HepG2 (cell line): ENCODE measurements around the gene PPP1R15B. TPM values are rescaled to one million over a fixed set of nuclear protein-coding genes. Genes with fewer than 3 reads are reported as not detected.

Experiments
- ARHGAP35 ChIP-seq: sonication (generic); formaldehyde crosslinking; IDR thresholded peaks from 2 replicates; pipeline ENCODE4 v1.9.0; 2022; ENCODE audit warnings: mild to moderate bottlenecking, inconsistent platforms, moderate library complexity, missing genetic modification reagents, borderline replicate concordance
- BORCS8-MEF2B ChIP-seq: sonication (generic); formaldehyde crosslinking; IDR thresholded peaks from 2 replicates; pipeline ENCODE4 v1.8.0; 2022; ENCODE audit warnings: mild to moderate bottlenecking, missing genetic modification reagents
- EEA1 ChIP-seq: sonication (generic); formaldehyde crosslinking; IDR thresholded peaks from 2 replicates; pipeline ENCODE4 v1.5.1; 2020; ENCODE audit warnings: mild to moderate bottlenecking, missing genetic modification reagents, borderline replicate concordance
- HNRNPL ChIP-seq: fragments of 200-400 bp; formaldehyde crosslinking; IDR thresholded peaks from 2 replicates; pipeline ENCODE4 v1.6.1; 2017; ENCODE audit warnings: mild to moderate bottlenecking, low read depth, low read length
- HOXA7 ChIP-seq: sonication (generic); formaldehyde crosslinking; IDR thresholded peaks from 2 replicates; pipeline ENCODE4 v1.8.1; 2022; ENCODE audit warnings: mild to moderate bottlenecking, missing genetic modification reagents, moderate library complexity
- HOXA9 ChIP-seq: sonication (generic); formaldehyde crosslinking; IDR thresholded peaks from 2 replicates; pipeline ENCODE4 v1.8.1; 2022; ENCODE audit warnings: missing genetic modification reagents, mild to moderate bottlenecking, moderate library complexity, borderline replicate concordance
- PLRG1 ChIP-seq: fragments of 450-650 bp; conservative IDR thresholded peaks from 2 replicates; pipeline ENCODE4 v1.6.1; 2016
- POLR2AphosphoS2 ChIP-seq: IDR thresholded peaks from 2 replicates; pipeline ENCODE4 v1.6.1; 2011; ENCODE audit warnings: low read depth, low read length, improper control_type of control experiment
- RELA ChIP-seq: sonication (generic); formaldehyde crosslinking; IDR thresholded peaks from 2 replicates; pipeline ENCODE4 v1.4.0; 2020; ENCODE audit warnings: missing genetic modification reagents
- RNF2 ChIP-seq: fragments of 450-650 bp; conservative IDR thresholded peaks from 2 replicates; pipeline ENCODE4 v1.6.1; 2016; ENCODE audit warnings: low read depth
- SALL1 ChIP-seq: sonication (generic); formaldehyde crosslinking; IDR thresholded peaks from 2 replicates; pipeline ENCODE4 v1.8.0; 2022; ENCODE audit warnings: mild to moderate bottlenecking, missing genetic modification reagents
- THYN1 ChIP-seq: sonication (generic); formaldehyde crosslinking; IDR thresholded peaks from 2 replicates; pipeline ENCODE4 v1.8.1; 2023; ENCODE audit warnings: low read depth, mild to moderate bottlenecking, moderate library complexity, missing genetic modification reagents, borderline replicate concordance
- ZNF282 ChIP-seq: fragments of 450-650 bp; IDR thresholded peaks from 2 replicates; pipeline ENCODE4 v1.6.1; 2018; ENCODE audit not compliant: partially characterized antibody
- ZNF564 ChIP-seq: sonication (generic); formaldehyde crosslinking; IDR thresholded peaks from 2 replicates; pipeline ENCODE4 v1.8.1; 2023; ENCODE audit warnings: mild to moderate bottlenecking, missing genetic modification reagents
- ZNF670 ChIP-seq: sonication (generic); formaldehyde crosslinking; IDR thresholded peaks from 2 replicates; pipeline ENCODE4 v1.8.0; 2022; ENCODE audit warnings: mild to moderate bottlenecking, missing genetic modification reagents, borderline replicate concordance
- ZNF672 ChIP-seq: sonication (generic); formaldehyde crosslinking; IDR thresholded peaks from 2 replicates; pipeline ENCODE4 v1.8.1; 2022; ENCODE audit warnings: missing genetic modification reagents
- polyA plus RNA-seq, 8 experiments: library from polyadenylated mRNA; depleted of rRNA in 3 of 8; stranded (reverse) in 7 of 8; unstranded in 1 of 8; fragments of >200 nt; fragmentation: Illumina TruSeq in 4 of 8; extraction: Trizol in 4 of 8; gene quantifications; 2 replicates each; pipeline versions ENCODE4 v1.2.1 to v1.2.3, GENCODE V29; 2011 to 2016; ENCODE audit warnings: low read depth in 4 of 8, missing spikeins in 1 of 8, mixed read lengths in 1 of 8; ENCODE audit not compliant: insufficient read depth in 1 of 8
- total RNA-seq, 5 experiments: library from RNA; depleted of rRNA; stranded (reverse); fragments of >200 nt; fragmentation: Illumina TruSeq; extraction: Trizol; gene quantifications; 2 replicates each; pipeline ENCODE4 v1.2.3, GENCODE V29; 2016; ENCODE audit warnings: low read depth in 1 of 5
- TF ChIP-seq, protein P1 (sequence below): sonication (generic); formaldehyde crosslinking; IDR thresholded peaks from 2 replicates; pipeline ENCODE4 v1.4.0; 2020; ENCODE audit warnings: missing genetic modification reagents
- TF ChIP-seq, protein P2 (sequence below): sonication (generic); formaldehyde crosslinking; IDR thresholded peaks from 2 replicates; pipeline ENCODE4 v1.5.0; 2020; ENCODE audit warnings: missing genetic modification reagents
- TF ChIP-seq, protein P3 (sequence below): IDR thresholded peaks from 2 replicates; pipeline ENCODE4 v1.4.0; 2020; ENCODE audit warnings: mild to moderate bottlenecking, missing genetic modification reagents
- TF ChIP-seq, protein P4 (sequence below): sonication (generic); formaldehyde crosslinking; IDR thresholded peaks from 2 replicates; pipeline ENCODE4 v1.5.1; 2020; ENCODE audit warnings: missing genetic modification reagents, mild to moderate bottlenecking, borderline replicate concordance
- TF ChIP-seq, protein P5 (sequence below): sonication (generic); formaldehyde crosslinking; IDR thresholded peaks from 2 replicates; pipeline ENCODE4 v1.8.0; 2022; ENCODE audit warnings: mild to moderate bottlenecking, missing genetic modification reagents, moderate library complexity

Gene PPP1R15B
- total and polyA plus RNA-seq, 2 of the 13 experiments (the other 11 are each of a cell fraction or from before 2014, with no cell fraction given): 13.4 to 23.8 TPM

DNA sequence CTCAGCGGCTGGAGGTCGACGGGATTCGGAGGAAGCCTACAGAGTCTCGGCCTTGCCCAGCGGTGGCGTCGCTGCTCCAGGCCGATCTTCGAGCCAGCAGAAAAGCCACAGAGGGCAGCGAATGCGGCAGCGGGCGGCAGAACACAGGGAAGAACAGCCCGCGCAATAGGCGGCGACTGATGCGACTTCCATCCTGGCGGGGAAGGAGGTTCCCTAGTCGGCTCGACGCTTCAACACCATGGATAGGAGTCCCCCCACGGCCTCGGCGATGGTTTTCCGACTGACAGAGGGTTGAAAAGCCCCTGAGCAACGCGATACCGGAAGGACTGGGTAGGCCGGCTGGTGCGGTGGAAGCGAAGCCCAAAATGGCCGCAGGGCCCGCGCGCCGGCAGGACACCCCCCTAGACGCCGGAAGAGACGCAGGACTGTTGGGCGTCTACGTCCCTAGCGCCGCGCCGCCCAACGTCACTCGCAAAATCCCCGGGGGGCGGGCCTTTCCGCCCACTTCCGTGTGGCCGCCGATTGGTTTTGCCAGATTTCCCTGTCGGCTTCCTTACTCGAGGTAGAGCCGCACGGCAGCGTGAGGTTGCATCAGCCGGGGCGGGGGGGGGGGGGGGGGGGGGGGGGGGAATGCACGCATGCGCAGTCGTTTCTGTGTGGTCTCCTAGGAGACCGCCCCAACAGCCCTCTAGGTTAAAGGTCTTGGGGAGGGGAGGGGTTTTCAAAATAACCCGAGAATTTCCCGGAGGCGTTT is at the start of gene PPP1R15B (continued):
- TF ChIP-seq, protein P1, sequence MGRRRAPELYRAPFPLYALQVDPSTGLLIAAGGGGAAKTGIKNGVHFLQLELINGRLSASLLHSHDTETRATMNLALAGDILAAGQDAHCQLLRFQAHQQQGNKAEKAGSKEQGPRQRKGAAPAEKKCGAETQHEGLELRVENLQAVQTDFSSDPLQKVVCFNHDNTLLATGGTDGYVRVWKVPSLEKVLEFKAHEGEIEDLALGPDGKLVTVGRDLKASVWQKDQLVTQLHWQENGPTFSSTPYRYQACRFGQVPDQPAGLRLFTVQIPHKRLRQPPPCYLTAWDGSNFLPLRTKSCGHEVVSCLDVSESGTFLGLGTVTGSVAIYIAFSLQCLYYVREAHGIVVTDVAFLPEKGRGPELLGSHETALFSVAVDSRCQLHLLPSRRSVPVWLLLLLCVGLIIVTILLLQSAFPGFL (CRISPR knock-in tag): no peak
- TF ChIP-seq EEA1 (CRISPR knock-in tag) (peak; percentile 73; the same call in 1 of the 2 replicates), ARHGAP35 (CRISPR knock-in tag) (no peak), ZNF564 (CRISPR knock-in tag) (0 out of 2 replicates have a peak, but pooled peaks have one; percentile 23), HOXA9 (CRISPR knock-in tag) (no peak; the same call in 1 of the 2 replicates), BORCS8-MEF2B (CRISPR knock-in tag) (no peak; the same call in 1 of the 2 replicates), RELA (CRISPR knock-in tag) (peak; percentile 84), POLR2AphosphoS2 (no peak), PLRG1 (no peak), THYN1 (CRISPR knock-in tag) (no peak), RNF2 (no peak), ZNF282 (no peak), SALL1 (CRISPR knock-in tag) (peak; percentile 92), HNRNPL (peak; percentile 23; the same call in 1 of the 2 replicates), HOXA7 (CRISPR knock-in tag) (no peak), ZNF670 (CRISPR knock-in tag) (no peak), ZNF672 (CRISPR knock-in tag) (no peak)
- TF ChIP-seq, protein P2, sequence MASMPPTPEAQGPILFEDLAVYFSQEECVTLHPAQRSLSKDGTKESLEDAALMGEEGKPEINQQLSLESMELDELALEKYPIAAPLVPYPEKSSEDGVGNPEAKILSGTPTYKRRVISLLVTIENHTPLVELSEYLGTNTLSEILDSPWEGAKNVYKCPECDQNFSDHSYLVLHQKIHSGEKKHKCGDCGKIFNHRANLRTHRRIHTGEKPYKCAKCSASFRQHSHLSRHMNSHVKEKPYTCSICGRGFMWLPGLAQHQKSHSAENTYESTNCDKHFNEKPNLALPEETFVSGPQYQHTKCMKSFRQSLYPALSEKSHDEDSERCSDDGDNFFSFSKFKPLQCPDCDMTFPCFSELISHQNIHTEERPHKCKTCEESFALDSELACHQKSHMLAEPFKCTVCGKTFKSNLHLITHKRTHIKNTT (CRISPR knock-in tag): no peak
- TF ChIP-seq, protein P3, sequence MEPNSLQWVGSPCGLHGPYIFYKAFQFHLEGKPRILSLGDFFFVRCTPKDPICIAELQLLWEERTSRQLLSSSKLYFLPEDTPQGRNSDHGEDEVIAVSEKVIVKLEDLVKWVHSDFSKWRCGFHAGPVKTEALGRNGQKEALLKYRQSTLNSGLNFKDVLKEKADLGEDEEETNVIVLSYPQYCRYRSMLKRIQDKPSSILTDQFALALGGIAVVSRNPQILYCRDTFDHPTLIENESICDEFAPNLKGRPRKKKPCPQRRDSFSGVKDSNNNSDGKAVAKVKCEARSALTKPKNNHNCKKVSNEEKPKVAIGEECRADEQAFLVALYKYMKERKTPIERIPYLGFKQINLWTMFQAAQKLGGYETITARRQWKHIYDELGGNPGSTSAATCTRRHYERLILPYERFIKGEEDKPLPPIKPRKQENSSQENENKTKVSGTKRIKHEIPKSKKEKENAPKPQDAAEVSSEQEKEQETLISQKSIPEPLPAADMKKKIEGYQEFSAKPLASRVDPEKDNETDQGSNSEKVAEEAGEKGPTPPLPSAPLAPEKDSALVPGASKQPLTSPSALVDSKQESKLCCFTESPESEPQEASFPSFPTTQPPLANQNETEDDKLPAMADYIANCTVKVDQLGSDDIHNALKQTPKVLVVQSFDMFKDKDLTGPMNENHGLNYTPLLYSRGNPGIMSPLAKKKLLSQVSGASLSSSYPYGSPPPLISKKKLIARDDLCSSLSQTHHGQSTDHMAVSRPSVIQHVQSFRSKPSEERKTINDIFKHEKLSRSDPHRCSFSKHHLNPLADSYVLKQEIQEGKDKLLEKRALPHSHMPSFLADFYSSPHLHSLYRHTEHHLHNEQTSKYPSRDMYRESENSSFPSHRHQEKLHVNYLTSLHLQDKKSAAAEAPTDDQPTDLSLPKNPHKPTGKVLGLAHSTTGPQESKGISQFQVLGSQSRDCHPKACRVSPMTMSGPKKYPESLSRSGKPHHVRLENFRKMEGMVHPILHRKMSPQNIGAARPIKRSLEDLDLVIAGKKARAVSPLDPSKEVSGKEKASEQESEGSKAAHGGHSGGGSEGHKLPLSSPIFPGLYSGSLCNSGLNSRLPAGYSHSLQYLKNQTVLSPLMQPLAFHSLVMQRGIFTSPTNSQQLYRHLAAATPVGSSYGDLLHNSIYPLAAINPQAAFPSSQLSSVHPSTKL (CRISPR knock-in tag): 0 out of 2 replicates have a peak, but pooled peaks have one; percentile 13
- TF ChIP-seq, protein P4, sequence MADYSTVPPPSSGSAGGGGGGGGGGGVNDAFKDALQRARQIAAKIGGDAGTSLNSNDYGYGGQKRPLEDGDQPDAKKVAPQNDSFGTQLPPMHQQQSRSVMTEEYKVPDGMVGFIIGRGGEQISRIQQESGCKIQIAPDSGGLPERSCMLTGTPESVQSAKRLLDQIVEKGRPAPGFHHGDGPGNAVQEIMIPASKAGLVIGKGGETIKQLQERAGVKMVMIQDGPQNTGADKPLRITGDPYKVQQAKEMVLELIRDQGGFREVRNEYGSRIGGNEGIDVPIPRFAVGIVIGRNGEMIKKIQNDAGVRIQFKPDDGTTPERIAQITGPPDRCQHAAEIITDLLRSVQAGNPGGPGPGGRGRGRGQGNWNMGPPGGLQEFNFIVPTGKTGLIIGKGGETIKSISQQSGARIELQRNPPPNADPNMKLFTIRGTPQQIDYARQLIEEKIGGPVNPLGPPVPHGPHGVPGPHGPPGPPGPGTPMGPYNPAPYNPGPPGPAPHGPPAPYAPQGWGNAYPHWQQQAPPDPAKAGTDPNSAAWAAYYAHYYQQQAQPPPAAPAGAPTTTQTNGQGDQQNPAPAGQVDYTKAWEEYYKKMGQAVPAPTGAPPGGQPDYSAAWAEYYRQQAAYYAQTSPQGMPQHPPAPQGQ (CRISPR knock-in tag): no peak
- TF ChIP-seq, protein P5, sequence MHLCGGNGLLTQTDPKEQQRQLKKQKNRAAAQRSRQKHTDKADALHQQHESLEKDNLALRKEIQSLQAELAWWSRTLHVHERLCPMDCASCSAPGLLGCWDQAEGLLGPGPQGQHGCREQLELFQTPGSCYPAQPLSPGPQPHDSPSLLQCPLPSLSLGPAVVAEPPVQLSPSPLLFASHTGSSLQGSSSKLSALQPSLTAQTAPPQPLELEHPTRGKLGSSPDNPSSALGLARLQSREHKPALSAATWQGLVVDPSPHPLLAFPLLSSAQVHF (CRISPR knock-in tag): peak; percentile 61; the same call in 1 of the 2 replicates
